ENCODE data around the gene MDP1. TPM values are rescaled to one million over a fixed set of nuclear protein-coding genes. Genes with fewer than 3 reads are reported as not detected.
A peak's percentile ranks its signal among the peaks of the same experiment; 100 is the strongest.

The MDP1 gene
- total and polyA plus RNA-seq, 10 of the 15 experiments (the other 5 are each of a cell fraction or from before 2014, with no cell fraction given), result 10.4 to 45.8 (median 23.5) TPM

DNA sequence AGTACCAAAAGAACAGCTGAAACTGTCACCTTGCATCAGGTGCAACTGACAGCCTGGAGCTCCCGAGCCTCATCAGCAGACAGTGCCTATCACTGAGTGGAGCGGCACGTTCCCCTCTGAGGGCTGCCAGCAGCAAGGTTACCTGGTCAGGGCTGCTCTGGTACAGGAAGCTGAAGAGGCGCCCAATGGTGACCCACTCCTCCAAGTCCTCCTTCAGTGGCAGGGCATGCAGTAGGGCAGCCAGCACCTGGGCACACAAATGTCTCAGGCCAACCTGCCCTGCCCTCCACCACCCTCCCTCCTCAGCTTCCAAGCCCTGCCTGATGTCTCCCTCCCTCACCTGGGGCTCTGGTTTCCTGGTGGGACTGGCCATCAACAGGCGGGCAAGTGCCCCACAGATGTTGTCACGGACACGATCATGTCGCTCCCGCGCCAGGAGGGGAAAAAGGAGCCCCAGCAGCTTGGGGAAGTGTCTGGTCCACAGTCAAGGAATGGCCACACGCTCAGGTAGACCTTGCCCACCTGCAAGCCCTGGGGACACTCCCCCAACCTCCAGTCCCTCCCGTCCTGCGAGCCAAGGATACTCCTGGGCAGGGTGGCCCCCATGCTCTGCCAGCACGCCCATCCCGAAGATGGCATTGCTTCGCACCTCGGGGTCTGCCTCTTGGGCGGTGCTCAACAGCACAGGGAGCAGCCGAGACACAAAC lies 34.3 kb downstream of the MDP1 start:
- RAD21 ChIA-PET (ENCODE audit: unreplicated experiment), result interaction anchor here (1.7 kb wide), 1 partner anchor 115 kb away, joined by 4 read pairs; no protein-coding TSS in a partner anchor
- H3K4me2 ChIP-seq (ENCODE audit: control insufficient read depth, insufficient read depth), result no peak overlapping the region
- no peak overlapping the region for H3K9ac ChIP-seq (ENCODE audit: control insufficient read depth, insufficient read depth, low read length)

More for the DNA sequence above, 34.3 kb downstream of the MDP1 start:
- no peaks in the 10 kb centered on the region for H4K20me1 ChIP-seq (ENCODE audit: control insufficient read depth, insufficient read depth)
- no peaks in the 10 kb centered on the region for H3K9me3 ChIP-seq (replicated peaks; ENCODE audit: control insufficient read depth, insufficient read depth, low read length)
- ChIA-PET SMC1A (ENCODE audit: uncharacterized antibody, unreplicated experiment) (no interaction called here), POLR2A (interaction anchor here (1.6 kb wide), 1 partner anchor 20 kb away, joined by 6 read pairs; the partner anchor contains the start of gene IRF9), CTCF (interaction anchor here (1.0 kb wide), 1 partner anchor 32 kb away, joined by 5 read pairs; the partner anchor contains the start of gene CHMP4A)
- FAIRE-seq (no peak), ATAC-seq (no peak), DNase-seq (ENCODE audit: low read depth, low spot score) (no peak)
- in situ Hi-C loops (cut with MboI) (no loop called here), intact Hi-C loops (cut with micrococcal nuclease; ENCODE audit: unreplicated experiment) (no loop called here)
- H3K27me3 ChIP-seq (replicated peaks in 1 of 2; ENCODE audit: control insufficient read depth in 2 of 2, insufficient read depth in 2 of 2, low read length in 1 of 2), result no peaks in the 10 kb centered on the region
- TF ChIP-seq HDAC2 (IDR thresholded peaks at IDR 0.05), result no peak
- TF ChIP-seq GABPA (IDR thresholded peaks at IDR 0.05; ENCODE audit: low read depth), result no peak
- no peak for TF ChIP-seq RFX5 (IDR thresholded peaks at IDR 0.05; ENCODE audit: low read depth, low read length)
- TF ChIP-seq, protein P1, sequence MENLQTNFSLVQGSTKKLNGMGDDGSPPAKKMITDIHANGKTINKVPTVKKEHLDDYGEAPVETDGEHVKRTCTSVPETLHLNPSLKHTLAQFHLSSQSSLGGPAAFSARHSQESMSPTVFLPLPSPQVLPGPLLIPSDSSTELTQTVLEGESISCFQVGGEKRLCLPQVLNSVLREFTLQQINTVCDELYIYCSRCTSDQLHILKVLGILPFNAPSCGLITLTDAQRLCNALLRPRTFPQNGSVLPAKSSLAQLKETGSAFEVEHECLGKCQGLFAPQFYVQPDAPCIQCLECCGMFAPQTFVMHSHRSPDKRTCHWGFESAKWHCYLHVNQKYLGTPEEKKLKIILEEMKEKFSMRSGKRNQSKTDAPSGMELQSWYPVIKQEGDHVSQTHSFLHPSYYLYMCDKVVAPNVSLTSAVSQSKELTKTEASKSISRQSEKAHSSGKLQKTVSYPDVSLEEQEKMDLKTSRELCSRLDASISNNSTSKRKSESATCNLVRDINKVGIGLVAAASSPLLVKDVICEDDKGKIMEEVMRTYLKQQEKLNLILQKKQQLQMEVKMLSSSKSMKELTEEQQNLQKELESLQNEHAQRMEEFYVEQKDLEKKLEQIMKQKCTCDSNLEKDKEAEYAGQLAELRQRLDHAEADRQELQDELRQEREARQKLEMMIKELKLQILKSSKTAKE (IDR thresholded peaks at IDR 0.05; ENCODE audit: low read depth, poor library complexity, severe bottlenecking), result no peak
- no peak for TF ChIP-seq CBX3 (IDR thresholded peaks at IDR 0.05; ENCODE audit: borderline replicate concordance, low read depth)
- TF ChIP-seq SMC3 (IDR thresholded peaks at IDR 0.05; ENCODE audit: borderline replicate concordance, low read length), result no peak
- no peak for TF ChIP-seq ZBED1 (IDR thresholded peaks at IDR 0.05; ENCODE audit: borderline replicate concordance)
- TF ChIP-seq POLR2A (IDR thresholded peaks at IDR 0.05; ENCODE audit: low read depth, low read length), result peak; percentile 77
- TF ChIP-seq ZNF217 (IDR thresholded peaks at IDR 0.05), result no peak
- TF ChIP-seq MYB (IDR thresholded peaks at IDR 0.05; ENCODE audit: borderline replicate concordance, low read depth, low read length), result no peak
- no peak for TF ChIP-seq NRF1 (conservative IDR thresholded peaks at IDR 0.05; ENCODE audit: low read depth, low read length)
- TF ChIP-seq POLR2AphosphoS5 (IDR thresholded peaks at IDR 0.05; ENCODE audit: low read length), result peak; percentile 56
- TF ChIP-seq HSF1 (IDR thresholded peaks at IDR 0.05; ENCODE audit: low read depth, low read length), result no peak
- H3K4me1 ChIP-seq (ENCODE audit: control insufficient read depth, insufficient read depth, low read length), result no peaks in the 10 kb centered on the region
- H3K4me3 ChIP-seq, result no peak overlapping the region
- BruUV-seq (replicated peaks), result no TSS peak
- no peak overlapping the region for H3K27ac ChIP-seq (ENCODE audit: control insufficient read depth, insufficient read depth)
- peaks cover 21 to 57% of the 10 kb centered on the region in 2 experiments for H3K36me3 ChIP-seq (ENCODE audit: control insufficient read depth in 2 of 2, insufficient read depth in 2 of 2, low read length in 1 of 2)
- H3K79me2 ChIP-seq (ENCODE audit: control insufficient read depth, insufficient read depth, low read length), result peaks cover under 1% of the 10 kb centered on the region
- WGBS (ENCODE audit: insufficient coverage, insufficient replicate concordance, low lambda C conversion rate, missing lambda C conversion rate), result 87% methylated on average over 19 of the region's 19 CpGs
- no peak overlapping the region for H2AFZ ChIP-seq (ENCODE audit: control insufficient read depth, low read depth, low read length)

Data from GM12878 (cell line).